Measurements from ENCODE around the gene RBM47. TPM values are rescaled to one million over a fixed set of nuclear protein-coding genes. Genes with fewer than 3 reads are reported as not detected.

RBM47 gene
- total RNA-seq, 1 donor from 2014 or later: 0.37 TPM

- Mint-ChIP-seq H3K27me3 (ENCODE audit: low read depth) (no peaks in the 10 kb centered on the region), H3K4me3 (no peak overlapping the region), H3K9me3 (peaks cover 2% of the 10 kb centered on the region), H3K4me1 (peaks cover 11% of the 10 kb centered on the region), H3K36me3 (ENCODE audit: low read depth) (no peaks in the 10 kb centered on the region), H3K27ac (ENCODE audit: unreplicated experiment) (no peak overlapping the region)
- TF ChIP-seq CTCF (conservative IDR thresholded peaks at IDR 0.05): no peak
- no peak for DNase-seq (ENCODE audit: low read depth, low spot score)
These were observed 123.2 kb downstream of the RBM47 start for GRCh38 chr4:40506492-40506891.

GRCh38 chr4:40506066-40506465 is 123.6 kb downstream of the RBM47 start:
- no peak overlapping the region for H3K4me3 Mint-ChIP-seq
- H3K36me3 Mint-ChIP-seq (ENCODE audit: low read depth): no peaks in the 10 kb centered on the region
- H3K9me3 Mint-ChIP-seq: peaks cover 2% of the 10 kb centered on the region
- no peaks in the 10 kb centered on the region for H3K27me3 Mint-ChIP-seq (ENCODE audit: low read depth)
- no peak for DNase-seq (ENCODE audit: low read depth, low spot score)
- H3K4me1 Mint-ChIP-seq: peaks cover 11% of the 10 kb centered on the region
- H3K27ac Mint-ChIP-seq (ENCODE audit: unreplicated experiment): no peak overlapping the region
- no peak for TF ChIP-seq CTCF (conservative IDR thresholded peaks at IDR 0.05)

GRCh38 chr4:40502934-40503333 is 126.7 kb downstream of the RBM47 start:
- H3K27me3 Mint-ChIP-seq (ENCODE audit: low read depth): no peaks in the 10 kb centered on the region
- no peak overlapping the region for H3K4me3 Mint-ChIP-seq
- H3K4me1 Mint-ChIP-seq: peaks cover 11% of the 10 kb centered on the region
- DNase-seq (ENCODE audit: low read depth, low spot score): no peak
- no peak overlapping the region for H3K27ac Mint-ChIP-seq (ENCODE audit: unreplicated experiment)
- TF ChIP-seq CTCF (conservative IDR thresholded peaks at IDR 0.05): no peak
- peaks cover 2% of the 10 kb centered on the region for H3K9me3 Mint-ChIP-seq
- H3K36me3 Mint-ChIP-seq (ENCODE audit: low read depth): no peaks in the 10 kb centered on the region

GRCh38 chr4:40502220-40502619 is 127.4 kb downstream of the RBM47 start:
- no peak for TF ChIP-seq CTCF (conservative IDR thresholded peaks at IDR 0.05)
- Mint-ChIP-seq H3K4me1 (peaks cover 11% of the 10 kb centered on the region), H3K36me3 (ENCODE audit: low read depth) (no peaks in the 10 kb centered on the region), H3K27ac (ENCODE audit: unreplicated experiment) (no peak overlapping the region), H3K4me3 (no peak overlapping the region), H3K27me3 (ENCODE audit: low read depth) (no peaks in the 10 kb centered on the region), H3K9me3 (peaks cover 2% of the 10 kb centered on the region)
- no peak for DNase-seq (ENCODE audit: low read depth, low spot score)

- Mint-ChIP-seq H3K27ac (ENCODE audit: unreplicated experiment) (no peak overlapping the region), H3K27me3 (ENCODE audit: low read depth) (no peaks in the 10 kb centered on the region), H3K9me3 (peaks cover 2% of the 10 kb centered on the region), H3K4me1 (peaks cover 5% of the 10 kb centered on the region), H3K4me3 (no peak overlapping the region), H3K36me3 (ENCODE audit: low read depth) (no peaks in the 10 kb centered on the region)
- no peak for DNase-seq (ENCODE audit: low read depth, low spot score)
- no peak for TF ChIP-seq CTCF (conservative IDR thresholded peaks at IDR 0.05)
These were observed 128.9 kb downstream of the RBM47 start for GRCh38 chr4:40500781-40501180.

- Mint-ChIP-seq H3K36me3 (ENCODE audit: low read depth) (no peaks in the 10 kb centered on the region), H3K27ac (ENCODE audit: unreplicated experiment) (no peak overlapping the region), H3K9me3 (no peaks in the 10 kb centered on the region), H3K4me3 (no peak overlapping the region), H3K27me3 (ENCODE audit: low read depth) (no peaks in the 10 kb centered on the region), H3K4me1 (peaks cover 7% of the 10 kb centered on the region)
- no peak for TF ChIP-seq CTCF (conservative IDR thresholded peaks at IDR 0.05)
- no peak for DNase-seq (ENCODE audit: low read depth, low spot score)
These were observed 136.5 kb downstream of the RBM47 start for GRCh38 chr4:40493160-40493559.
